Measurements from ENCODE around the gene PPP1R8. TPM values are rescaled to one million over a fixed set of nuclear protein-coding genes. Genes with fewer than 3 reads are reported as not detected.
"Not testable (repeated sequence)": the region's sequence is repeated elsewhere in the genome, so short reads cannot be mapped to it uniquely, and the experiment has no call there.

The PPP1R8 gene
- total RNA-seq, 2 experiments from 2014 or later: 63.4 to 70.8 TPM

- POLR2A ChIA-PET: not testable (repeated sequence)
- CTCF ChIA-PET: interaction anchor here (0.7 to 1.3 kb wide), 2 partner anchors 10 to 132 kb away, joined by 3 read pairs; no protein-coding TSS in a partner anchor
Measured at GRCh38 chr1:27829339-27829960, 1.1 kb upstream of the PPP1R8 start.

GRCh38 chr1:27831568-27832410 is 1.2 kb downstream of the PPP1R8 start:
- CTCF ChIA-PET: no interaction called here
- POLR2A ChIA-PET: interaction anchor here (2.2 kb wide), 1 partner anchor 58 kb away, joined by 23 read pairs; the partner anchor contains the start of gene STX12

GRCh38 chr1:27832762-27833161 is 2.2 kb downstream of the PPP1R8 start:
- ChIA-PET CTCF (interaction anchor here (1.4 kb wide), 1 partner anchor 46 kb away, joined by 3 read pairs; no protein-coding TSS in a partner anchor), POLR2A (no interaction called here)

GRCh38 chr1:27833470-27833869 is 2.9 kb downstream of the PPP1R8 start:
- ChIA-PET POLR2A (no interaction called here), CTCF (interaction anchor here (1.4 kb wide), 1 partner anchor 47 kb away, joined by 3 read pairs; no protein-coding TSS in a partner anchor)

GRCh38 chr1:27835046-27835445 is 4.5 kb downstream of the PPP1R8 start:
- ChIA-PET CTCF (interaction anchor here (0.6 to 1.5 kb wide), 2 partner anchors 46 to 106 kb away, joined by 4 to 5 read pairs; no protein-coding TSS in a partner anchor), POLR2A (no interaction called here)

- POLR2A ChIA-PET: no interaction called here
Measured at GRCh38 chr1:27835501-27835900, 4.9 kb downstream of the PPP1R8 start.

GRCh38 chr1:27849951-27850350 is 19.4 kb downstream of the PPP1R8 start:
- CTCF ChIA-PET: interaction anchor here (1.3 kb wide), 1 partner anchor 8 kb away, joined by 4 read pairs; no protein-coding TSS in a partner anchor
- POLR2A ChIA-PET: no interaction called here

More at GRCh38 chr1:27835501-27835900, 4.9 kb downstream of the PPP1R8 start:
- CTCF ChIA-PET: interaction anchor here (0.6 to 1.5 kb wide), 2 partner anchors 46 to 106 kb away, joined by 4 to 5 read pairs; no protein-coding TSS in a partner anchor

- ChIA-PET CTCF (no interaction called here), POLR2A (no interaction called here)
Measured at GRCh38 chr1:27855085-27855484, 24.5 kb downstream of the PPP1R8 start.

GRCh38 chr1:27856561-27857343 is 26.2 kb downstream of the PPP1R8 start:
- ChIA-PET POLR2A (no interaction called here), CTCF (interaction anchor here (0.6 to 3.1 kb wide), 11 partner anchors 7 to 1049 kb away, joined by 3 to 20 read pairs (median 4); partner anchors contain the start of genes EYA3 and SMPDL3B)

GRCh38 chr1:27857552-27857951 is 27.0 kb downstream of the PPP1R8 start:
- CTCF ChIA-PET: interaction anchor here (0.6 to 3.1 kb wide), 21 partner anchors 8 to 784 kb away, joined by 3 to 20 read pairs (median 4); partner anchors contain the start of genes EYA3 and SMPDL3B
- POLR2A ChIA-PET: not testable (repeated sequence)

- CTCF ChIA-PET: interaction anchor here (0.6 to 3.1 kb wide), 20 partner anchors 9 to 783 kb away, joined by 3 to 20 read pairs (median 4); partner anchors contain the start of genes EYA3 and SMPDL3B
- POLR2A ChIA-PET: no interaction called here
Measured at GRCh38 chr1:27858072-27858948, 27.7 kb downstream of the PPP1R8 start.

- CTCF ChIA-PET: interaction anchor here (1.5 to 3.1 kb wide), 4 partner anchors 15 to 121 kb away, joined by 3 to 20 read pairs (median 5); no protein-coding TSS in a partner anchor
- POLR2A ChIA-PET: interaction anchor here (0.6 kb wide), 1 partner anchor 470 kb away, joined by 3 read pairs; no protein-coding TSS in a partner anchor
Measured at GRCh38 chr1:27858949-27859576, 28.5 kb downstream of the PPP1R8 start.

- ChIA-PET CTCF (no interaction called here), POLR2A (interaction anchor here (0.5 kb wide), 1 partner anchor 26 kb away, joined by 4 read pairs; no protein-coding TSS in a partner anchor)
Measured at GRCh38 chr1:27861436-27861835, 30.9 kb downstream of the PPP1R8 start.

GRCh38 chr1:27862004-27862403 is 31.4 kb downstream of the PPP1R8 start:
- CTCF ChIA-PET: no interaction called here

GRCh38 chr1:27862671-27863537 is 32.3 kb downstream of the PPP1R8 start:
- ChIA-PET CTCF (interaction anchor here (1.3 kb wide), 1 partner anchor 78 kb away, joined by 3 read pairs; no protein-coding TSS in a partner anchor), POLR2A (no interaction called here)

More at GRCh38 chr1:27862004-27862403, 31.4 kb downstream of the PPP1R8 start:
- POLR2A ChIA-PET: interaction anchor here (0.5 kb wide), 1 partner anchor 26 kb away, joined by 4 read pairs; no protein-coding TSS in a partner anchor

- POLR2A ChIA-PET: no interaction called here
- CTCF ChIA-PET: interaction anchor here (0.7 to 1.3 kb wide), 3 partner anchors 14 to 77 kb away, joined by 3 read pairs; no protein-coding TSS in a partner anchor
Measured at GRCh38 chr1:27863538-27863915, 32.9 kb downstream of the PPP1R8 start.

All from activated CD8-positive, alpha-beta memory T cell treated with anti-CD3 and anti-CD28 coated beads for 36 hours (primary cell).